GM12872 (cell line): ENCODE measurements around the gene FBLN5.

ENCODE experiments used
- CTCF ChIP-seq: IDR thresholded peaks from 3 replicates; pipeline ENCODE4 v1.5.1; 2011; ENCODE audit warnings: low read depth, mild to moderate bottlenecking, low read length, moderate library complexity; ENCODE audit not compliant: insufficient read depth

The FBLN5 gene

GRCh38 chr14:91977884-91978283 lies 30.4 kb upstream of the FBLN5 start:
- no peak for TF ChIP-seq CTCF

- no peak for TF ChIP-seq CTCF
Observed at GRCh38 chr14:91975763-91976162, 28.3 kb upstream of the FBLN5 start.

- TF ChIP-seq CTCF = no peak
Observed at GRCh38 chr14:91971188-91971778, 23.8 kb upstream of the FBLN5 start.

- no peak for TF ChIP-seq CTCF
Observed at GRCh38 chr14:91968280-91968679, 20.8 kb upstream of the FBLN5 start.

- no peak for TF ChIP-seq CTCF
Observed at GRCh38 chr14:91964724-91965123, 17.2 kb upstream of the FBLN5 start.

- TF ChIP-seq CTCF = no peak
Observed at GRCh38 chr14:91964011-91964410, 16.5 kb upstream of the FBLN5 start.

- TF ChIP-seq CTCF = no peak
Observed at GRCh38 chr14:91963465-91963864, 16.0 kb upstream of the FBLN5 start.
